ENCODE results near the gene ITGAE.

GRCh38 chr17:3799181-3799945 is 1.6 kb downstream of the ITGAE start:
- TF ChIP-seq, protein P1, sequence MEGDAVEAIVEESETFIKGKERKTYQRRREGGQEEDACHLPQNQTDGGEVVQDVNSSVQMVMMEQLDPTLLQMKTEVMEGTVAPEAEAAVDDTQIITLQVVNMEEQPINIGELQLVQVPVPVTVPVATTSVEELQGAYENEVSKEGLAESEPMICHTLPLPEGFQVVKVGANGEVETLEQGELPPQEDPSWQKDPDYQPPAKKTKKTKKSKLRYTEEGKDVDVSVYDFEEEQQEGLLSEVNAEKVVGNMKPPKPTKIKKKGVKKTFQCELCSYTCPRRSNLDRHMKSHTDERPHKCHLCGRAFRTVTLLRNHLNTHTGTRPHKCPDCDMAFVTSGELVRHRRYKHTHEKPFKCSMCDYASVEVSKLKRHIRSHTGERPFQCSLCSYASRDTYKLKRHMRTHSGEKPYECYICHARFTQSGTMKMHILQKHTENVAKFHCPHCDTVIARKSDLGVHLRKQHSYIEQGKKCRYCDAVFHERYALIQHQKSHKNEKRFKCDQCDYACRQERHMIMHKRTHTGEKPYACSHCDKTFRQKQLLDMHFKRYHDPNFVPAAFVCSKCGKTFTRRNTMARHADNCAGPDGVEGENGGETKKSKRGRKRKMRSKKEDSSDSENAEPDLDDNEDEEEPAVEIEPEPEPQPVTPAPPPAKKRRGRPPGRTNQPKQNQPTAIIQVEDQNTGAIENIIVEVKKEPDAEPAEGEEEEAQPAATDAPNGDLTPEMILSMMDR (IDR thresholded peaks at IDR 0.05; ENCODE audit: low read length): no peak
- no peak for TF ChIP-seq EZH2 (optimal IDR thresholded peaks at IDR 0.05; ENCODE audit: low read depth, low read length)
